ENCODE data around the gene FAM136A. TPM values are rescaled to one million over a fixed set of nuclear protein-coding genes. Genes with fewer than 3 reads are reported as not detected.

The FAM136A gene
- total and polyA plus RNA-seq, 12 donors, result 12.0 to 46.2 (median 24.3) TPM

- Histone ChIP-seq H3K4me3 (no peak overlapping the region), H3K36me3 (replicated peaks in 1 of 2) (no peaks in the 10 kb centered on the region), H3K27ac (no peak overlapping the region), H3K27me3 (peaks cover 10% of the 10 kb centered on the region), H3K4me1 (replicated peaks in 1 of 2) (no peaks in the 10 kb centered on the region), H3K9me3 (replicated peaks in 1 of 3) (no peaks in the 10 kb centered on the region)
- no peak for DNase-seq
- intact Hi-C loops (cut with DNase I), result no loop called here
- TF ChIP-seq CTCF (IDR thresholded peaks at IDR 0.05), result no peak
- WGBS, 4 donors, result 86 to 89% (median 87%) methylated on average over 7 of the region's 7 CpGs
Measured at GRCh38 chr2:70325875-70326274, 24.0 kb upstream of the FAM136A start.

- no peak overlapping the region for H3K4me3 ChIP-seq
- no peaks in the 10 kb centered on the region for H3K9me3 ChIP-seq (replicated peaks in 1 of 3)
- TF ChIP-seq CTCF (IDR thresholded peaks at IDR 0.05) (no peak), POLR2A (IDR thresholded peaks at IDR 0.05) (no peak)
- no peaks in the 10 kb centered on the region for H3K36me3 ChIP-seq (replicated peaks in 1 of 2)
- 60 to 95% (median 68%) methylated on average over 2 of the region's 2 CpGs for WGBS, 4 donors
- intact Hi-C loops (cut with DNase I), result no loop called here
- H3K27me3 ChIP-seq, result peaks cover 10% of the 10 kb centered on the region
- no peaks in the 10 kb centered on the region for H3K4me1 ChIP-seq (replicated peaks in 1 of 2)
- H3K27ac ChIP-seq, result no peak overlapping the region
- DNase-seq, result no peak
Measured at GRCh38 chr2:70322518-70322917, 20.7 kb upstream of the FAM136A start.

- peaks cover 10% of the 10 kb centered on the region for H3K27me3 ChIP-seq
- no peak overlapping the region for H3K4me3 ChIP-seq
- 80 to 83% (median 81%) methylated on average over 5 to 6 of the region's 6 CpGs for WGBS, 4 donors
- no peaks in the 10 kb centered on the region for H3K36me3 ChIP-seq (replicated peaks in 1 of 2)
- TF ChIP-seq CTCF (IDR thresholded peaks at IDR 0.05) (no peak), POLR2A (IDR thresholded peaks at IDR 0.05) (no peak)
- intact Hi-C loops (cut with DNase I), result no loop called here
- no peak for DNase-seq
- H3K9me3 ChIP-seq (replicated peaks in 1 of 3), result no peaks in the 10 kb centered on the region
- no peaks in the 10 kb centered on the region for H3K4me1 ChIP-seq (replicated peaks in 1 of 2)
- no peak overlapping the region for H3K27ac ChIP-seq
Measured at GRCh38 chr2:70321370-70321769, 19.5 kb upstream of the FAM136A start.

- H3K4me3 ChIP-seq, result no peak overlapping the region
- no peak for DNase-seq
- H3K4me1 ChIP-seq (replicated peaks in 1 of 2), result no peaks in the 10 kb centered on the region
- peaks cover 4% of the 10 kb centered on the region for H3K27me3 ChIP-seq
- WGBS, 4 donors, result 83 to 100% (median 86%) methylated on average over 1 of the region's 1 CpG
- H3K27ac ChIP-seq, result no peak overlapping the region
- no peaks in the 10 kb centered on the region for H3K36me3 ChIP-seq (replicated peaks in 1 of 2)
- TF ChIP-seq POLR2A (IDR thresholded peaks at IDR 0.05) (no peak), CTCF (IDR thresholded peaks at IDR 0.05) (no peak)
- intact Hi-C loops (cut with DNase I), result no loop called here
- no peaks in the 10 kb centered on the region for H3K9me3 ChIP-seq (replicated peaks in 1 of 3)
Measured at GRCh38 chr2:70314640-70315039, 12.8 kb upstream of the FAM136A start.
